ENCODE results near the gene HOGA1.
"Not testable (repeated sequence)": the region's sequence is repeated elsewhere in the genome, so short reads cannot be mapped to it uniquely, and the experiment has no call there.

Gene HOGA1

GRCh38 chr10:97612386-97612785 is 28.2 kb downstream of the HOGA1 start:
- peak; percentile 4 for DNase-seq

- DNase-seq, result no peak
Observed at GRCh38 chr10:97618285-97618684, 34.1 kb downstream of the HOGA1 start.

GRCh38 chr10:97618733-97619132 is 34.5 kb downstream of the HOGA1 start:
- DNase-seq, result no peak

- no peak for DNase-seq
Observed at GRCh38 chr10:97623277-97623676, 39.1 kb downstream of the HOGA1 start.

- DNase-seq, result no peak
Observed at GRCh38 chr10:97627731-97628130, 43.5 kb downstream of the HOGA1 start.

GRCh38 chr10:97628228-97628627 is 44.0 kb downstream of the HOGA1 start:
- no peak for DNase-seq

GRCh38 chr10:97629289-97629688 is 45.1 kb downstream of the HOGA1 start:
- no peak for DNase-seq

- no peak for DNase-seq
Observed at GRCh38 chr10:97631098-97631497, 46.9 kb downstream of the HOGA1 start.

GRCh38 chr10:97632949-97633884 is 49.0 kb downstream of the HOGA1 start, which contains the start of gene MORN4:
Gene MORN4, minus strand, starts transcription at chr10:97633500. Its CDS starts 13,847 bp downstream, at chr10:97619653.
- peak; percentile 96 for DNase-seq

GRCh38 chr10:97633921-97634320 is 49.7 kb downstream of the HOGA1 start:
- DNase-seq, result peak; percentile 50

- DNase-seq, result no peak
Observed at GRCh38 chr10:97635577-97635976, 51.4 kb downstream of the HOGA1 start.

- DNase-seq, result not testable (repeated sequence)
Observed at GRCh38 chr10:97639090-97639489, 54.9 kb downstream of the HOGA1 start.

GRCh38 chr10:97640174-97640867 is 56.1 kb downstream of the HOGA1 start, which contains the start of gene PI4K2A:
Gene PI4K2A, plus strand, starts transcription at chr10:97640671. Its CDS starts 72 bp downstream, at chr10:97640743.
- DNase-seq, result peak; percentile 99

- peak; percentile 19 for DNase-seq
Observed at GRCh38 chr10:97640868-97641811, 57.0 kb downstream of the HOGA1 start.

GRCh38 chr10:97642471-97643159 is 58.4 kb downstream of the HOGA1 start:
- DNase-seq, result not testable (repeated sequence)

- DNase-seq, result peak; percentile 10
Observed at GRCh38 chr10:97643441-97643985, 59.3 kb downstream of the HOGA1 start.

- no peak for DNase-seq
Observed at GRCh38 chr10:97644936-97645335, 60.7 kb downstream of the HOGA1 start.

GRCh38 chr10:97647556-97647955 is 63.4 kb downstream of the HOGA1 start:
- DNase-seq, result no peak

GRCh38 chr10:97648562-97649404 is 64.6 kb downstream of the HOGA1 start:
- DNase-seq, result no peak

- DNase-seq, result not testable (repeated sequence)
Observed at GRCh38 chr10:97649405-97649750, 65.2 kb downstream of the HOGA1 start.

GRCh38 chr10:97650726-97651125 is 66.5 kb downstream of the HOGA1 start:
- DNase-seq, result no peak

Data from NCI-H146 (cell line).